Inflammatory macrophage treated with lipopolysaccharide for 4 hours (primary cell): ENCODE measurements around the gene ZBED6.
"Not testable (repeated sequence)": the region's sequence is repeated elsewhere in the genome, so short reads cannot be mapped to it uniquely, and the experiment has no call there.

Source experiments
- DNase-seq: peaks from one replicate; pipeline ENCODE4 v3.0.0-alpha.2; 2020

Gene ZBED6

GRCh38 chr1:203789966-203790365 lies 5.5 kb upstream of the ZBED6 start:
- DNase-seq, result no peak

- DNase-seq, result no peak
Measured at GRCh38 chr1:203791498-203791897, 3.9 kb upstream of the ZBED6 start.

GRCh38 chr1:203792486-203792885 lies 2.9 kb upstream of the ZBED6 start:
- no peak for DNase-seq

GRCh38 chr1:203793561-203793960 lies 1.9 kb upstream of the ZBED6 start:
- DNase-seq, result not testable (repeated sequence)

- no peak for DNase-seq
Measured at GRCh38 chr1:203794764-203795440, 521 bp upstream of the ZBED6 start.

- DNase-seq, result peak; percentile 60
Measured at GRCh38 chr1:203796236-203796605, 798 bp downstream of the ZBED6 start.

GRCh38 chr1:203797216-203797615 lies 1.8 kb downstream of the ZBED6 start:
- DNase-seq, result no peak

GRCh38 chr1:203797948-203798655 lies 2.7 kb downstream of the ZBED6 start:
- DNase-seq, result no peak

- no peak for DNase-seq
Measured at GRCh38 chr1:203799157-203799556, 3.7 kb downstream of the ZBED6 start.

GRCh38 chr1:203799971-203800370 lies 4.5 kb downstream of the ZBED6 start:
- no peak for DNase-seq

- DNase-seq, result no peak
Measured at GRCh38 chr1:203805689-203806088, 10.3 kb downstream of the ZBED6 start.

- no peak for DNase-seq
Measured at GRCh38 chr1:203807196-203807595, 11.8 kb downstream of the ZBED6 start.

- DNase-seq, result no peak
Measured at GRCh38 chr1:203813581-203814341, 18.3 kb downstream of the ZBED6 start.

GRCh38 chr1:203818399-203818798 lies 23.0 kb downstream of the ZBED6 start:
- no peak for DNase-seq

- no peak for DNase-seq
Measured at GRCh38 chr1:203823306-203823705, 27.9 kb downstream of the ZBED6 start.

- DNase-seq, result no peak
Measured at GRCh38 chr1:203826175-203826574, 30.8 kb downstream of the ZBED6 start.

- DNase-seq, result no peak
Measured at GRCh38 chr1:203828002-203828401, 32.6 kb downstream of the ZBED6 start.

- DNase-seq, result no peak
Measured at GRCh38 chr1:203828503-203828902, 33.1 kb downstream of the ZBED6 start.

- peak; percentile 55 for DNase-seq
Measured at GRCh38 chr1:203829247-203829646, 33.8 kb downstream of the ZBED6 start.

GRCh38 chr1:203835476-203835875 lies 40.1 kb downstream of the ZBED6 start:
- no peak for DNase-seq

GRCh38 chr1:203839081-203839480 lies 43.7 kb downstream of the ZBED6 start:
- DNase-seq, result no peak

- DNase-seq, result no peak
Measured at GRCh38 chr1:203840208-203840808, 44.9 kb downstream of the ZBED6 start.

GRCh38 chr1:203842559-203842876 lies 47.1 kb downstream of the ZBED6 start:
- no peak for DNase-seq

GRCh38 chr1:203843435-203843834 lies 48.0 kb downstream of the ZBED6 start:
- no peak for DNase-seq
